Neural cell (in vitro differentiated cells): ENCODE results near the gene AFAP1L1. TPM values are rescaled to one million over a fixed set of nuclear protein-coding genes. Genes with fewer than 3 reads are reported as not detected.

ENCODE experiments used
- H2AFZ ChIP-seq: fragments of 200-600, 300-800 bp; sonication (generic), shearing (Covaris generic); 2 replicates; pipeline ENCODE4 v1.6.0; 2014; ENCODE audit warnings: low read depth, mild to moderate bottlenecking, antibody characterized with exemption, low read length, moderate library complexity
- H3F3A ChIP-seq: fragments of 200-600 bp; shearing (Covaris generic); 2 replicates; pipeline ENCODE4 v1.6.1; 2016; ENCODE audit warnings: mild to moderate bottlenecking, moderate library complexity, mixed read lengths, antibody characterized with exemption, low read length; ENCODE audit not compliant: insufficient read depth, poor library complexity, severe bottlenecking
- H3K27ac ChIP-seq: fragments of 200-600, 300-800 bp; sonication (generic), shearing (Covaris generic); 2 replicates; pipeline ENCODE4 v1.5.1; 2014; ENCODE audit warnings: mild to moderate bottlenecking, low read length, moderate library complexity
- H3K27me3 ChIP-seq: fragments of 300-800, 200-600 bp; sonication (generic), shearing (Covaris generic); 2 replicates; pipeline ENCODE4 v1.6.0; 2014; ENCODE audit warnings: mild to moderate bottlenecking, low read depth, low read length, moderate library complexity; ENCODE audit not compliant: insufficient read depth
- H3K36me3 ChIP-seq: fragments of 300-800, 200-600 bp; sonication (generic), shearing (Covaris generic); 2 replicates; pipeline ENCODE4 v1.5.1; 2014; ENCODE audit warnings: mild to moderate bottlenecking, antibody characterized with exemption, low read length, moderate library complexity; ENCODE audit not compliant: insufficient read depth
- H3K4me2 ChIP-seq: fragments of 300-800, 200-600 bp; sonication (generic), shearing (Covaris generic); 2 replicates; pipeline ENCODE4 v1.6.0; 2014; ENCODE audit warnings: mild to moderate bottlenecking, low read length
- H3K4me3 ChIP-seq: fragments of 300-800, 200-600 bp; sonication (generic), shearing (Covaris generic); 2 replicates; pipeline ENCODE4 v1.5.1; 2014; ENCODE audit warnings: mild to moderate bottlenecking, low read length, moderate library complexity
- H3K79me2 ChIP-seq: fragments of 200-600 bp; shearing (Covaris generic); replicated peaks from 2 replicates; pipeline ENCODE4 v1.6.0; 2014; ENCODE audit warnings: mild to moderate bottlenecking, low read length, moderate library complexity; ENCODE audit not compliant: insufficient read depth
- H3K9ac ChIP-seq: fragments of 300-800, 200-600 bp; sonication (generic), shearing (Covaris generic); 2 replicates; pipeline ENCODE4 v1.6.1; 2016; ENCODE audit warnings: mild to moderate bottlenecking, low read length, mixed read lengths
- H3K9me2 ChIP-seq: fragments of 200-600 bp; shearing (Covaris generic); 2 replicates; pipeline ENCODE4 v1.6.1; 2016; ENCODE audit warnings: mild to moderate bottlenecking, low read length, mixed read lengths; ENCODE audit not compliant: insufficient read depth
- H3K9me3 ChIP-seq: fragments of 200-600, 300-800 bp; sonication (generic), shearing (Covaris generic); 2 replicates; pipeline ENCODE4 v1.6.1; 2016; ENCODE audit warnings: mild to moderate bottlenecking, mixed run types, low read length, moderate library complexity, mixed read lengths
- H4K20me1 ChIP-seq: fragments of 200-600 bp; shearing (Covaris generic); 2 replicates; pipeline ENCODE4 v1.6.1; 2016; ENCODE audit warnings: mild to moderate bottlenecking, mixed run types; ENCODE audit not compliant: insufficient read depth
- EP300 ChIP-seq: fragments of 450-650 bp; conservative IDR thresholded peaks from 2 replicates; pipeline ENCODE4 v1.6.1; 2014; ENCODE audit warnings: antibody characterized with exemption, mild to moderate bottlenecking, moderate library complexity; ENCODE audit not compliant: poor library complexity, severe bottlenecking
- EZH2 ChIP-seq: fragments of 200-600, 300-800 bp; shearing (Covaris generic), sonication (generic); IDR thresholded peaks from 2 replicates; pipeline ENCODE4 v1.6.1; 2014; ENCODE audit warnings: antibody characterized with exemption, low read length, borderline replicate concordance, mild to moderate bottlenecking; ENCODE audit not compliant: insufficient read depth, poor library complexity, severe bottlenecking
- MXI1 ChIP-seq: fragments of 450-650 bp; conservative IDR thresholded peaks from 2 replicates; pipeline ENCODE4 v1.6.1; 2014; ENCODE audit warnings: antibody characterized with exemption, mild to moderate bottlenecking; ENCODE audit not compliant: poor library complexity, severe bottlenecking
- POLR2AphosphoS5 ChIP-seq: IDR thresholded peaks from 2 replicates; pipeline ENCODE4 v1.6.1; 2012
- RAD21 ChIP-seq: fragments of 450-650 bp; conservative IDR thresholded peaks from 2 replicates; pipeline ENCODE4 v1.6.1; 2014; ENCODE audit warnings: antibody characterized with exemption, mild to moderate bottlenecking, moderate library complexity
- SMC3 ChIP-seq: fragments of 450-650 bp; conservative IDR thresholded peaks from 2 replicates; pipeline ENCODE4 v1.6.1; 2014; ENCODE audit warnings: antibody characterized with exemption, mild to moderate bottlenecking, moderate library complexity; ENCODE audit not compliant: poor library complexity
- TAF1 ChIP-seq: IDR thresholded peaks from 2 replicates; pipeline ENCODE4 v1.6.1; 2012; ENCODE audit warnings: low read depth
- polyA plus RNA-seq: library from polyadenylated mRNA; depleted of rRNA; stranded (reverse); fragments of >200 nt; gene quantifications from 2 replicates; pipeline ENCODE4 v1.2.3, GENCODE V29; 2014
- TF ChIP-seq, protein P1 (sequence below): IDR thresholded peaks from 2 replicates; pipeline ENCODE4 v1.6.1; 2012; ENCODE audit warnings: borderline replicate concordance
- TF ChIP-seq, protein P2 (sequence below): fragments of 450-650 bp; IDR thresholded peaks from 2 replicates; pipeline ENCODE4 v1.5.1; 2014; ENCODE audit warnings: antibody characterized with exemption, mild to moderate bottlenecking, moderate library complexity; ENCODE audit not compliant: poor library complexity, severe bottlenecking

Gene AFAP1L1
- polyA plus RNA-seq, 1 donor from 2014 or later, result not detected

GRCh38 chr5:149282027-149282965 lies 10.6 kb downstream of the AFAP1L1 start:
- Histone ChIP-seq H3K9me2 (no peaks in the 10 kb centered on the region), H3F3A (no peaks in the 10 kb centered on the region), H3K9me3 (no peaks in the 10 kb centered on the region), H3K36me3 (no peaks in the 10 kb centered on the region), H3K4me2 (no peak overlapping the region), H3K79me2 (no peaks in the 10 kb centered on the region), H3K4me3 (no peak overlapping the region), H3K27me3 (no peaks in the 10 kb centered on the region), H4K20me1 (no peaks in the 10 kb centered on the region), H3K9ac (no peak overlapping the region), H2AFZ (no peak overlapping the region), H3K27ac (no peak overlapping the region)
- TF ChIP-seq, protein P1, sequence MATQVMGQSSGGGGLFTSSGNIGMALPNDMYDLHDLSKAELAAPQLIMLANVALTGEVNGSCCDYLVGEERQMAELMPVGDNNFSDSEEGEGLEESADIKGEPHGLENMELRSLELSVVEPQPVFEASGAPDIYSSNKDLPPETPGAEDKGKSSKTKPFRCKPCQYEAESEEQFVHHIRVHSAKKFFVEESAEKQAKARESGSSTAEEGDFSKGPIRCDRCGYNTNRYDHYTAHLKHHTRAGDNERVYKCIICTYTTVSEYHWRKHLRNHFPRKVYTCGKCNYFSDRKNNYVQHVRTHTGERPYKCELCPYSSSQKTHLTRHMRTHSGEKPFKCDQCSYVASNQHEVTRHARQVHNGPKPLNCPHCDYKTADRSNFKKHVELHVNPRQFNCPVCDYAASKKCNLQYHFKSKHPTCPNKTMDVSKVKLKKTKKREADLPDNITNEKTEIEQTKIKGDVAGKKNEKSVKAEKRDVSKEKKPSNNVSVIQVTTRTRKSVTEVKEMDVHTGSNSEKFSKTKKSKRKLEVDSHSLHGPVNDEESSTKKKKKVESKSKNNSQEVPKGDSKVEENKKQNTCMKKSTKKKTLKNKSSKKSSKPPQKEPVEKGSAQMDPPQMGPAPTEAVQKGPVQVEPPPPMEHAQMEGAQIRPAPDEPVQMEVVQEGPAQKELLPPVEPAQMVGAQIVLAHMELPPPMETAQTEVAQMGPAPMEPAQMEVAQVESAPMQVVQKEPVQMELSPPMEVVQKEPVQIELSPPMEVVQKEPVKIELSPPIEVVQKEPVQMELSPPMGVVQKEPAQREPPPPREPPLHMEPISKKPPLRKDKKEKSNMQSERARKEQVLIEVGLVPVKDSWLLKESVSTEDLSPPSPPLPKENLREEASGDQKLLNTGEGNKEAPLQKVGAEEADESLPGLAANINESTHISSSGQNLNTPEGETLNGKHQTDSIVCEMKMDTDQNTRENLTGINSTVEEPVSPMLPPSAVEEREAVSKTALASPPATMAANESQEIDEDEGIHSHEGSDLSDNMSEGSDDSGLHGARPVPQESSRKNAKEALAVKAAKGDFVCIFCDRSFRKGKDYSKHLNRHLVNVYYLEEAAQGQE, result no peak
- TF ChIP-seq SMC3 (no peak), EZH2 (no peak), EP300 (no peak), TAF1 (no peak), POLR2AphosphoS5 (no peak), RAD21 (no peak)

GRCh38 chr5:149282966-149283332 lies 11.3 kb downstream of the AFAP1L1 start:
- TF ChIP-seq EZH2 (no peak), TAF1 (no peak), SMC3 (no peak), EP300 (no peak), RAD21 (no peak), POLR2AphosphoS5 (no peak), MXI1 (no peak)
- TF ChIP-seq, protein P2, sequence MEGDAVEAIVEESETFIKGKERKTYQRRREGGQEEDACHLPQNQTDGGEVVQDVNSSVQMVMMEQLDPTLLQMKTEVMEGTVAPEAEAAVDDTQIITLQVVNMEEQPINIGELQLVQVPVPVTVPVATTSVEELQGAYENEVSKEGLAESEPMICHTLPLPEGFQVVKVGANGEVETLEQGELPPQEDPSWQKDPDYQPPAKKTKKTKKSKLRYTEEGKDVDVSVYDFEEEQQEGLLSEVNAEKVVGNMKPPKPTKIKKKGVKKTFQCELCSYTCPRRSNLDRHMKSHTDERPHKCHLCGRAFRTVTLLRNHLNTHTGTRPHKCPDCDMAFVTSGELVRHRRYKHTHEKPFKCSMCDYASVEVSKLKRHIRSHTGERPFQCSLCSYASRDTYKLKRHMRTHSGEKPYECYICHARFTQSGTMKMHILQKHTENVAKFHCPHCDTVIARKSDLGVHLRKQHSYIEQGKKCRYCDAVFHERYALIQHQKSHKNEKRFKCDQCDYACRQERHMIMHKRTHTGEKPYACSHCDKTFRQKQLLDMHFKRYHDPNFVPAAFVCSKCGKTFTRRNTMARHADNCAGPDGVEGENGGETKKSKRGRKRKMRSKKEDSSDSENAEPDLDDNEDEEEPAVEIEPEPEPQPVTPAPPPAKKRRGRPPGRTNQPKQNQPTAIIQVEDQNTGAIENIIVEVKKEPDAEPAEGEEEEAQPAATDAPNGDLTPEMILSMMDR, result no peak
- TF ChIP-seq, protein P1, result no peak
- Histone ChIP-seq H3K27ac (no peak overlapping the region), H3K9me3 (no peaks in the 10 kb centered on the region), H3K79me2 (no peaks in the 10 kb centered on the region), H3K9ac (no peak overlapping the region), H2AFZ (no peak overlapping the region), H3F3A (no peaks in the 10 kb centered on the region), H3K4me2 (no peak overlapping the region), H3K9me2 (no peaks in the 10 kb centered on the region), H3K36me3 (no peaks in the 10 kb centered on the region), H3K4me3 (no peak overlapping the region), H3K27me3 (no peaks in the 10 kb centered on the region), H4K20me1 (no peaks in the 10 kb centered on the region)
